Natural killer cell (primary cell): Measurements from ENCODE around the gene EXOC3L4. TPM values are rescaled to one million over a fixed set of nuclear protein-coding genes. Genes with fewer than 3 reads are reported as not detected.
"Not testable (repeated sequence)": the region's sequence is repeated elsewhere in the genome, so short reads cannot be mapped to it uniquely, and the experiment has no call there.

Source experiments
- ATAC-seq, 3 donors: fragments of 150-1000 bp in 2 of 3; fragments of 200-7000 bp in 1 of 3; cut with Tn5 transposase; 1 replicate in 1 of 3; 2 replicates in 2 of 3; pipeline ENCODE4 v1.10.0; 2021; ENCODE audit warnings: mild to moderate bottlenecking in 2 of 3, moderate library complexity in 2 of 3
- DNase-seq, 2 donors: peaks; one replicate each; pipeline versions ENCODE4 v3.0.0 to v3.0.0-alpha.2; 2013 to 2021; ENCODE audit warnings: mixed read lengths in 1 of 2
- H3K27ac ChIP-seq: one replicate; pipeline ENCODE4 v1.5.1; 2013; ENCODE audit warnings: mild to moderate bottlenecking, low read length
- H3K27me3 ChIP-seq: one replicate; pipeline ENCODE4 v1.6.1; 2013; ENCODE audit warnings: low read length; ENCODE audit not compliant: control insufficient read depth, insufficient read depth
- H3K36me3 ChIP-seq: one replicate; pipeline ENCODE4 v1.6.1; 2013; ENCODE audit warnings: low read length; ENCODE audit not compliant: control insufficient read depth, insufficient read depth
- H3K4me1 ChIP-seq: one replicate; pipeline ENCODE4 v1.6.1; 2013; ENCODE audit warnings: low read length; ENCODE audit not compliant: control insufficient read depth, insufficient read depth
- H3K4me3 ChIP-seq: one replicate; pipeline ENCODE4 v1.5.1; 2013; ENCODE audit warnings: low read length
- H3K9me3 ChIP-seq: one replicate; pipeline ENCODE4 v1.6.1; 2013; ENCODE audit warnings: low read length; ENCODE audit not compliant: control insufficient read depth, insufficient read depth
- H3K27ac Mint-ChIP-seq, 2 donors: one replicate each; pipeline ENCODE4 v1.8.0; 2022; ENCODE audit warnings: mild to moderate bottlenecking in 2 of 2, mixed read lengths in 2 of 2, moderate library complexity in 1 of 2
- H3K27me3 Mint-ChIP-seq, 2 donors: one replicate each; pipeline ENCODE4 v1.8.0; 2022; ENCODE audit warnings: low read depth in 2 of 2, mixed read lengths in 2 of 2
- H3K36me3 Mint-ChIP-seq: one replicate; pipeline ENCODE4 v1.8.0; 2022; ENCODE audit warnings: mixed read lengths
- H3K4me1 Mint-ChIP-seq, 2 donors: one replicate each; pipeline ENCODE4 v1.8.0; 2022; ENCODE audit warnings: mixed read lengths in 2 of 2
- H3K4me3 Mint-ChIP-seq: one replicate; pipeline ENCODE4 v1.8.0; 2022; ENCODE audit warnings: mild to moderate bottlenecking, moderate library complexity, mixed read lengths
- H3K9me3 Mint-ChIP-seq, 2 donors: one replicate each; pipeline ENCODE4 v1.8.0; 2022; ENCODE audit warnings: mixed read lengths in 2 of 2
- CTCF ChIP-seq: fragments of 200-600 bp; IDR thresholded peaks from one replicate; pipeline ENCODE4 v1.8.0; 2022; ENCODE audit warnings: antibody characterized with exemption
- WGBS: methylation state at CpG from one replicate; pipeline ENCODE4 v1.1.7; 2013; ENCODE audit warnings: missing lambda C conversion rate; ENCODE audit not compliant: insufficient coverage; 5-methylcytosine and 5-hydroxymethylcytosine counted together
- intact Hi-C: fragments of 100-400 bp; cut with micrococcal nuclease; formaldehyde crosslinking; loops from one replicate; pipeline ENCODE4 v1.14.2; 2022
- total RNA-seq, 4 donors: library from RNA; stranded (reverse); fragments of 120-200 nt in 1 of 4; gene quantifications; one replicate each; pipeline versions ENCODE4 v1.2.3 to v1.2.4, GENCODE V29; 2013 to 2022

Gene EXOC3L4
- total RNA-seq, 3 donors from 2014 or later (not counting 1 experiment from before 2014, with no cell fraction given): not detected

GRCh38 chr14:103149351-103150237, 55.1 kb downstream of the EXOC3L4 start:
- Mint-ChIP-seq H3K9me3 (no peaks in the 10 kb centered on the region), H3K4me1 (no peaks in the 10 kb centered on the region), H3K27ac (no peak overlapping the region), H3K4me3 (no peak overlapping the region), H3K36me3 (no peaks in the 10 kb centered on the region), H3K27me3 (peaks cover 5 to 18% of the 10 kb centered on the region in 2 donors)
- Histone ChIP-seq H3K4me1 (no peaks in the 10 kb centered on the region), H3K27me3 (no peaks in the 10 kb centered on the region), H3K36me3 (no peaks in the 10 kb centered on the region), H3K4me3 (no peak overlapping the region), H3K27ac (no peak overlapping the region), H3K9me3 (no peaks in the 10 kb centered on the region)
- WGBS: 88% methylated on average over 9 of the region's 10 CpGs
- DNase-seq (no peak), ATAC-seq (no peak)
- intact Hi-C loops: no loop called here
- no peak for TF ChIP-seq CTCF

GRCh38 chr14:103151270-103151945, 56.9 kb downstream of the EXOC3L4 start:
- WGBS: 79% methylated on average over 15 of the region's 15 CpGs
- H3K4me3 Mint-ChIP-seq: no peak overlapping the region
- H3K9me3 ChIP-seq: no peaks in the 10 kb centered on the region
- H3K27ac Mint-ChIP-seq: no peak overlapping the region
- no peaks in the 10 kb centered on the region for H3K4me1 ChIP-seq
- no peaks in the 10 kb centered on the region for H3K36me3 Mint-ChIP-seq
- no peak for ATAC-seq
- no peak overlapping the region for H3K4me3 ChIP-seq
- H3K9me3 Mint-ChIP-seq: no peaks in the 10 kb centered on the region
- no peak for TF ChIP-seq CTCF
- H3K4me1 Mint-ChIP-seq: no peaks in the 10 kb centered on the region
- intact Hi-C loops: no loop called here
- H3K27me3 Mint-ChIP-seq: peaks cover 3 to 12% of the 10 kb centered on the region in 2 donors
- DNase-seq: no peak
- H3K27ac ChIP-seq: no peak overlapping the region
- H3K36me3 ChIP-seq: no peaks in the 10 kb centered on the region
- no peaks in the 10 kb centered on the region for H3K27me3 ChIP-seq

- intact Hi-C loops: no loop called here
- Histone ChIP-seq H3K27ac (no peak overlapping the region), H3K4me1 (no peaks in the 10 kb centered on the region), H3K36me3 (no peaks in the 10 kb centered on the region), H3K4me3 (no peak overlapping the region), H3K9me3 (no peaks in the 10 kb centered on the region), H3K27me3 (no peaks in the 10 kb centered on the region)
- 71% methylated on average over 5 of the region's 6 CpGs for WGBS
- H3K36me3 Mint-ChIP-seq: no peaks in the 10 kb centered on the region
- no peaks in the 10 kb centered on the region for H3K9me3 Mint-ChIP-seq
- H3K27me3 Mint-ChIP-seq: peaks cover 0 to 3% of the 10 kb centered on the region in 2 donors
- ATAC-seq: no peak
- no peak for DNase-seq
- H3K4me1 Mint-ChIP-seq: no peaks in the 10 kb centered on the region
- H3K27ac Mint-ChIP-seq: no peak overlapping the region
- no peak for TF ChIP-seq CTCF
- no peak overlapping the region for H3K4me3 Mint-ChIP-seq
Measured at GRCh38 chr14:103155010-103155409, 60.5 kb downstream of the EXOC3L4 start.

GRCh38 chr14:103155416-103155815, 60.9 kb downstream of the EXOC3L4 start:
- intact Hi-C loops, H3K27ac Mint-ChIP-seq, H3K4me3 ChIP-seq, H3K4me3 Mint-ChIP-seq, H3K27me3 Mint-ChIP-seq, ATAC-seq, H3K4me1 Mint-ChIP-seq, H3K9me3 Mint-ChIP-seq, H3K36me3 ChIP-seq, DNase-seq, H3K27me3 ChIP-seq, H3K27ac ChIP-seq, H3K36me3 Mint-ChIP-seq, H3K9me3 ChIP-seq, H3K4me1 ChIP-seq: not testable (repeated sequence)
- 81% methylated on average over 12 of the region's 12 CpGs for WGBS
